AG09319 (cell line): ENCODE results near the gene SENP7.
"Not testable (repeated sequence)": the region's sequence is repeated elsewhere in the genome, so short reads cannot be mapped to it uniquely, and the experiment has no call there.

Experiments used
- DNase-seq: peaks from one replicate; pipeline ENCODE4 v3.0.0-alpha.2; 2010; ENCODE audit warnings: low read depth; ENCODE audit errors: extremely low read depth
- TF ChIP-seq, protein P1 (sequence below): IDR thresholded peaks from 2 replicates; pipeline ENCODE4 v1.5.1; 2011; ENCODE audit warnings: low read depth, mild to moderate bottlenecking, inconsistent platforms, low read length, moderate library complexity

SENP7 gene

GRCh38 chr3:101319531-101319930 is 193.5 kb downstream of the SENP7 start:
- TF ChIP-seq, protein P1, sequence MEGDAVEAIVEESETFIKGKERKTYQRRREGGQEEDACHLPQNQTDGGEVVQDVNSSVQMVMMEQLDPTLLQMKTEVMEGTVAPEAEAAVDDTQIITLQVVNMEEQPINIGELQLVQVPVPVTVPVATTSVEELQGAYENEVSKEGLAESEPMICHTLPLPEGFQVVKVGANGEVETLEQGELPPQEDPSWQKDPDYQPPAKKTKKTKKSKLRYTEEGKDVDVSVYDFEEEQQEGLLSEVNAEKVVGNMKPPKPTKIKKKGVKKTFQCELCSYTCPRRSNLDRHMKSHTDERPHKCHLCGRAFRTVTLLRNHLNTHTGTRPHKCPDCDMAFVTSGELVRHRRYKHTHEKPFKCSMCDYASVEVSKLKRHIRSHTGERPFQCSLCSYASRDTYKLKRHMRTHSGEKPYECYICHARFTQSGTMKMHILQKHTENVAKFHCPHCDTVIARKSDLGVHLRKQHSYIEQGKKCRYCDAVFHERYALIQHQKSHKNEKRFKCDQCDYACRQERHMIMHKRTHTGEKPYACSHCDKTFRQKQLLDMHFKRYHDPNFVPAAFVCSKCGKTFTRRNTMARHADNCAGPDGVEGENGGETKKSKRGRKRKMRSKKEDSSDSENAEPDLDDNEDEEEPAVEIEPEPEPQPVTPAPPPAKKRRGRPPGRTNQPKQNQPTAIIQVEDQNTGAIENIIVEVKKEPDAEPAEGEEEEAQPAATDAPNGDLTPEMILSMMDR: no peak

DNA sequence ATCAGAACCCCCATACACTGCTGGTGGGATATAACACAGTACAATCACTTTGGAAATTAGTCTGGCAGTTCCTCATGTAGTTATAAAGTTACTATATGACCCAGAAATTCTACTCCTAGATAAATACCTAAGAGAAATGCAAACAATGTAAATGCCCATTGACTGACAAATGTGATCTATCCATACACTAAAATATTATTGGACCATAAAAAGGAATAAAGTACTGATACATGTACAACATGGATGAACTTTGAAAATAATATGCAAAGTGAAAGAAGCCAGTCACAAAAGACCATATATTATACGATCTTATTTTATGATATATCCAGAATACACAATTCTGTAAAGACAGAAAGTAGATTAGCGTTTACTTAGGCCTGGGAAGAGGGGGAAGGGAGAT is 200.5 kb downstream of the SENP7 start:
- TF ChIP-seq, protein P1: no peak
- DNase-seq: no peak

More at GRCh38 chr3:101319531-101319930, 193.5 kb downstream of the SENP7 start:
- no peak for DNase-seq

GRCh38 chr3:101311676-101312075 is 201.3 kb downstream of the SENP7 start:
- DNase-seq: no peak
- TF ChIP-seq, protein P1: no peak

DNA sequence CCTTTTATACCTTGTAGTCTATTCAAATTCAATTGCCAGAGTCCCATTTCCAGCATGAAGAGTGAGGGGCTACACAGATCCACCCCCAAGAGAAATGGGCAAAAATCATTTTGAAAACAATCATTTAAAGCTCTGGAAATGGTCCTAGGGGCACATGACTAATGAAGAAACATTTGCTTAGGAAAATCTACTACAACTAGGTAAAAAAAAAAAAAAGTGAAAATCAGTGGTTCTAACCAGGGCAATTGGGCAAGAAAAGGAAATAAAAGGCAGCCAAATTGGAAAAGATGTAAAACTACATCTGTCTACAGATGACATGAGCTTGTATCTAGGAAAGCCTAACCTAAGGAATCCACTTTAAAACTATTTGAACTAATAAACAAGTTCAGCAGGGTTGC is 202.0 kb downstream of the SENP7 start:
- TF ChIP-seq, protein P1: no peak
- DNase-seq: no peak

GRCh38 chr3:101308147-101308772 is 204.8 kb downstream of the SENP7 start:
- not testable (repeated sequence) for DNase-seq

DNA sequence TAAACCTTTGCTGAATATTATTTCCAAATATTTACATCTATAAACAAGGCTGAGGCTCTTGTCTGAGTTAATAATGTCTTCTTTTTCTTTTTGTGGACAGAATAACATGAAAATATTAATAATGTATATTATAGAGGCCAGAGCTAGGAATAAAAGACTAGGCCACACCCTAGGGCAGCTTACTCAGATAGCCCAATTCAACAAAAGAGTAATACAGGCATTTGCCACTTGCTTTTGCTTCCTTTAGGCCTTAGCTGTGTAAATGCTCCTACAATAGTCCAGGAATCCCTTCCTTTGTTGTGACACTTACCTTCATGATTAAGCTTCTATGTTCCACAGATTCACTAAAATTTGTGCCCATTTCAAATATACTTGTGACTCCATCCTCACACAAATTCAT is 209.2 kb downstream of the SENP7 start:
- TF ChIP-seq, protein P1: no peak
- no peak for DNase-seq

- DNase-seq: no peak
- TF ChIP-seq, protein P1: no peak
These were observed 209.8 kb downstream of the SENP7 start for GRCh38 chr3:101303089-101303731.

GRCh38 chr3:101300073-101300472 is 212.9 kb downstream of the SENP7 start:
- no peak for DNase-seq

More at GRCh38 chr3:101300073-101300472, 212.9 kb downstream of the SENP7 start:
- TF ChIP-seq, protein P1: no peak
